Calu3 (cell line): Measurements from ENCODE around the gene SLC4A4. TPM values are rescaled to one million over a fixed set of nuclear protein-coding genes. Genes with fewer than 3 reads are reported as not detected.

Source experiments
- BruUV-seq: library from RNA; stranded (reverse); fragments of 400-500 nt; replicated peaks from 2 replicates; lab custom pipeline; 2021; lab: Mats Ljungman, UMichigan
- CTCF ChIA-PET: fragments of 300-600 bp; sonication (Branson Sonifier 250); formaldehyde crosslinking; loops from one replicate; lab custom pipeline; 2022; ENCODE audit warnings: antibody characterized with exemption; lab: Charles Lee
- DNase-seq: peaks from one replicate; pipeline ENCODE4 v3.0.0; 2022
- H3K27ac Mint-ChIP-seq: one replicate; pipeline ENCODE4 v1.8.0; 2022; ENCODE audit warnings: mixed read lengths; ENCODE audit not compliant: unreplicated experiment
- H3K27me3 Mint-ChIP-seq: one replicate; pipeline ENCODE4 v1.8.0; 2022; ENCODE audit warnings: mixed read lengths; ENCODE audit not compliant: unreplicated experiment
- H3K36me3 Mint-ChIP-seq: one replicate; pipeline ENCODE4 v1.8.0; 2022; ENCODE audit warnings: mild to moderate bottlenecking, moderate library complexity, mixed read lengths; ENCODE audit not compliant: insufficient read depth, unreplicated experiment
- H3K4me1 Mint-ChIP-seq: one replicate; pipeline ENCODE4 v1.8.0; 2022; ENCODE audit warnings: mild to moderate bottlenecking, low read depth, mixed read lengths; ENCODE audit not compliant: unreplicated experiment
- H3K4me3 Mint-ChIP-seq: one replicate; pipeline ENCODE4 v1.8.0; 2022; ENCODE audit warnings: mild to moderate bottlenecking, low read depth, moderate library complexity, mixed read lengths; ENCODE audit not compliant: unreplicated experiment
- H3K9me3 Mint-ChIP-seq: one replicate; pipeline ENCODE4 v1.8.0; 2022; ENCODE audit warnings: low read depth, mixed read lengths; ENCODE audit not compliant: unreplicated experiment
- intact Hi-C: fragments of 100-400 bp; cut with micrococcal nuclease; formaldehyde crosslinking; loops from one replicate; pipeline ENCODE4 v1.10.0; 2022; ENCODE audit not compliant: unreplicated experiment
- total RNA-seq: library from RNA; stranded (reverse); gene quantifications from 2 replicates; pipeline ENCODE4 v1.2.3, GENCODE V29; 2022
- TF ChIP-seq, protein P1 (sequence below): fragments of 200-600 bp; IDR thresholded peaks from one replicate; pipeline ENCODE4 v1.8.0; 2022; ENCODE audit warnings: antibody characterized with exemption; ENCODE audit not compliant: unreplicated experiment

SLC4A4 gene
- total RNA-seq, 1 experiment from 2014 or later, result 14.6 TPM

DNA sequence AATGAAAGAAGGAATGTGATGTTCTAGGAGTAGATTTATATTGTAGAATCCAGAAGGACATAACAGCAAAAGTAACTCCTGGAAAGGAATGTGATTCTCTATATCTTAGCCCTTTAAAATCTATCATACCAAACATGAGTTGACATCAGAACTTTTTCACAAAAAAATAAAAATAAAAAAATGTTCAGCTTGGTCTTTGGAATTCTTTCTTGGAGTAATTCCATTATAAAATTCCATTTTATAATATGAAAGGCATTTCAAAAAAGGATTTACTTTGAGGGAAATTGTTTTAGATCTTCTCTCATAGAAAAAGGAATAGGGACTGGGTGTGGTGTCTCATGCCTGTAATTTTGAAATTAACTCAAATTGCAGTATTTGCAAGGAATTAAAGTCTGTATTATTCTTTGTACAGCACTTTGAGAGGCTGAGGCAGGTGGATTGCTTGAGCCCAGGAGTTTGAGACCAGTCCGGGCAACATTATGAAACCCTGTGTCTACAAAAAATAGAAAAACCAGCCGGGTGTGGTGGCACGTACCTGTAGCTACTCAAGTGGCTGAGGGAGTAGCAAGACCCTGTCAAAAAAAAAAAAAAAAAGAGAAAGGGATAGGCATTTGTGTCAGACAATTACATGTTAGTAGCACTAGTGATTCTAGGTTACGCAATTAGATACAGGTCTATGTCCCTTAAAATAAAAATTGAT lies 134.9 kb downstream of the SLC4A4 start:
- Mint-ChIP-seq H3K4me1 (peaks cover 6% of the 10 kb centered on the region), H3K27me3 (no peaks in the 10 kb centered on the region), H3K27ac (no peak overlapping the region), H3K36me3 (no peaks in the 10 kb centered on the region), H3K9me3 (no peaks in the 10 kb centered on the region), H3K4me3 (no peak overlapping the region)
- CTCF ChIA-PET, result no interaction called here
- intact Hi-C loops, result no loop called here
- TF ChIP-seq, protein P1, sequence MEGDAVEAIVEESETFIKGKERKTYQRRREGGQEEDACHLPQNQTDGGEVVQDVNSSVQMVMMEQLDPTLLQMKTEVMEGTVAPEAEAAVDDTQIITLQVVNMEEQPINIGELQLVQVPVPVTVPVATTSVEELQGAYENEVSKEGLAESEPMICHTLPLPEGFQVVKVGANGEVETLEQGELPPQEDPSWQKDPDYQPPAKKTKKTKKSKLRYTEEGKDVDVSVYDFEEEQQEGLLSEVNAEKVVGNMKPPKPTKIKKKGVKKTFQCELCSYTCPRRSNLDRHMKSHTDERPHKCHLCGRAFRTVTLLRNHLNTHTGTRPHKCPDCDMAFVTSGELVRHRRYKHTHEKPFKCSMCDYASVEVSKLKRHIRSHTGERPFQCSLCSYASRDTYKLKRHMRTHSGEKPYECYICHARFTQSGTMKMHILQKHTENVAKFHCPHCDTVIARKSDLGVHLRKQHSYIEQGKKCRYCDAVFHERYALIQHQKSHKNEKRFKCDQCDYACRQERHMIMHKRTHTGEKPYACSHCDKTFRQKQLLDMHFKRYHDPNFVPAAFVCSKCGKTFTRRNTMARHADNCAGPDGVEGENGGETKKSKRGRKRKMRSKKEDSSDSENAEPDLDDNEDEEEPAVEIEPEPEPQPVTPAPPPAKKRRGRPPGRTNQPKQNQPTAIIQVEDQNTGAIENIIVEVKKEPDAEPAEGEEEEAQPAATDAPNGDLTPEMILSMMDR, result no peak
- BruUV-seq, result no TSS peak
- DNase-seq, result no peak

DNA sequence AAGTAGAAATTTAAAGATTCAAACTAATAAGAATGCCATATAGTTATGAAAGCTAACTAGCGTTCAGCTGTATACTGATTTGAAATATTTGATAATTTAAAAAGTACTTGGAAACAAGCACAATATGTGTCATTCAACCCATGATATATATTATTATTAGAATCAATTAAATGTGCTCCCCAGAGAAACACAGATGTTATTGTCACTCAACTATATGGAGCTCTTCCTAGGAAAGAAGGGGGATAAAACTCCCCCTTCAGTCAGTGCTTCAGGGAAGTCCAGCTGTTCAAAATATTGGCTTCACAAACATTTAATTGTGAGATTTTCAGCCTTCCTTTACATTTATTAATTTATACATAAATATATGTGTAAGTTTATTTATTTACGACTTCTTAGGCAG lies 135.9 kb downstream of the SLC4A4 start:
- Mint-ChIP-seq H3K9me3 (no peaks in the 10 kb centered on the region), H3K27me3 (no peaks in the 10 kb centered on the region), H3K36me3 (no peaks in the 10 kb centered on the region), H3K4me1 (peaks cover 6% of the 10 kb centered on the region), H3K27ac (no peak overlapping the region), H3K4me3 (no peak overlapping the region)
- TF ChIP-seq, protein P1, result no peak
- intact Hi-C loops, result no loop called here
- no TSS peak for BruUV-seq
- no peak for DNase-seq
- CTCF ChIA-PET, result no interaction called here

DNA sequence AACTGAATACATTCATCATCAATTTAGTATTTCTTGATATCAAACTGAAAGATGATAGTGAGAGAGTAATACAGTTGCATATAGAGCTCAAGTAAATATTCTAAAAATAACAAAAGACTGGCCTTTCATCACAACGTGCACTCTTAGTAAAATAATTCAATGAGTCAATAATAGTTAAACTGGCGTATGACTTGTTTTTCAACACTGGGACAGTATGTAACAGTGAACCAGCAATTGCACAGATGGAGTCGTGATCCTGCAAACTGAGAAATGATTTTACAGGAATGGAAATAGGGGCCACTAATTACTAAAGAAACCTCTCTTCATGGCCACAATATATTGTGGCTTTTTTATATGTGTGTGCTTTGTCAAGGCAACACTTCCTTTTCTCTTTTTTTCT lies 137.4 kb downstream of the SLC4A4 start:
- Mint-ChIP-seq H3K36me3 (no peaks in the 10 kb centered on the region), H3K9me3 (no peaks in the 10 kb centered on the region), H3K4me3 (no peak overlapping the region), H3K4me1 (peaks cover 6% of the 10 kb centered on the region), H3K27ac (no peak overlapping the region), H3K27me3 (no peaks in the 10 kb centered on the region)
- TF ChIP-seq, protein P1, result no peak
- intact Hi-C loops, result no loop called here
- CTCF ChIA-PET, result no interaction called here
- BruUV-seq, result no TSS peak
- no peak for DNase-seq

DNA sequence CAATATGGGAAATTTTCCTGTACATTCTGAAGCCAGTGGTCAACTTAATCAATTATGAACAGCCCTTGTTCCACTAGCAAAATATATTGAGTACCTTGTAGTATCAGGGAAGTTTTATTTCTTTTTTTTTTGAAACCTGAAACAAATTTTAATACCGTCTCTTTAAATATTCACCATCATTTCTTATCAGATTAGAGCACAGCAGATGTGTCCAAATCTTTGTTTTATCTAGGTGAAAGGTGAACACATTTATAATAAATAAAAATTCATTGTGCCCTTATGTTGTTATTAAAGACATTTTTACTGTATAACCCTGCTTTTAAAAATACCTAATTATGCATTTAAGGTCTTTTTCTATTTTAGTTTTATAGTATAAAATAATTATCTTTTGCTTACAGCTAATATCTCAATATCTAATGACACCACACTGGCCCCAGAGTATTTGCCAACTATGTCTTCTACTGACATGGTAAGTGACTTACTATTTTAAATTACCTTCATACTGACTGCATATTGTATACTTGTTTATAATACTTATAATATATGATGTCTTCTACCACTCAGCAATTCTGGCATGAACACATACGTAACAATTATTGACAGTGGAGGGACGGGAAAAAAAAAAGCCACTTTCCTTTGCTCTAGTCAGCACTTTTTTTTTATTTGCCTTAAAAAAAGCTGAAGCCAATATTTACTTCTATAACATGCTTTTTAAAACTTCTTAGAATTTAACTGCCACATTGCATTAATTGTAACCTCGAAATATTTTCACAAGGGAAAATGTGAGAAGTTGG lies 147.9 kb downstream of the SLC4A4 start:
- Mint-ChIP-seq H3K27ac (no peak overlapping the region), H3K36me3 (no peaks in the 10 kb centered on the region), H3K9me3 (no peaks in the 10 kb centered on the region), H3K4me3 (no peak overlapping the region), H3K27me3 (no peaks in the 10 kb centered on the region), H3K4me1 (no peaks in the 10 kb centered on the region)
- CTCF ChIA-PET, result interaction anchor here (0.7 kb wide), 1 partner anchor 282 kb away, joined by 3 read pairs; no protein-coding TSS in a partner anchor
- intact Hi-C loops, result no loop called here
- TF ChIP-seq, protein P1, result no peak
- no TSS peak for BruUV-seq
- no peak for DNase-seq
